GM19452 (cell line): ENCODE results near the gene TMEM9.

Experiments
- ATAC-seq: cut with Tn5 transposase; IDR thresholded peaks from one replicate; pipeline ENCODE4 v1.9.1; 2021; ENCODE audit not compliant: unreplicated experiment

Gene TMEM9

DNA sequence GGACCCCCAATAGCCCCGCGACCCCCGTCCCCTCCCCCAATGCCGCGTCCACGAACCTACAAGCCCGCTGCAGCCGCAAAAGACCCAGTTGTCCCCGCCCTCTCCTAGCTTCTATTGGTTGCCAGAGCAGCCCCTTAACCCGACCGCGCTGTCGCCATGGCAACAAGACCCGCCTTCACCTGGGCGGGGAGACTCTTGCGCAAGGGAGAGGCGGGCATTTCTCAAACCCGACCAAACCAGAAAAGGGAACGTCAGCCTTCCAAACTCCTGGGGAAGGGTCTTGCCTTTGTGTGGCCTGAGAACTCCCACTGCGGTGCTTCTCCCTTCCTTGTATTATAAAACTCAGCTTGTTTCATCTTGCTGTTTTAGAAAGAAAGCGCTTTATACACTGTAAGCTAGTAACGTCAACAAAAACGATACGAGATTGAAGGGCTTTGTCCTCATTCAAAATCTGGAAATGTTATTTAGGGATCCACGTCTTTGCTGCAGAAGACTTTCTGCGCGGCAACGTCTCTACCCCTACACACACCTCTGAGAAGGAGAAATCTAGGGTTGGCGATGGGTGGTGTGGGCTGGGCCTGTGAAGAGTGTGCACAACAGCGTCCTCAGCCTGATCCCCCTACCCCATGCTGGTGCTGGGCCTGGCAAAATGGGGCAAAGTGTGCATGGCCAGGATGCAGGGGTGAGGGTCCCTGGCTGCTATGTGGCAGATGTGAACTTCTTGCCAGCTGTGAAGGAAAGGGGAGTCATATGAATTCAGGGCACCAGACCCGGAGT lies at the start of gene TMEM9:
TSS of gene TMEM9 (minus strand) at position 86 of the 777 bp plus-strand sequence. CDS start 551 bp downstream, outside the sequence.
- ATAC-seq: peak; percentile 98

DNA sequence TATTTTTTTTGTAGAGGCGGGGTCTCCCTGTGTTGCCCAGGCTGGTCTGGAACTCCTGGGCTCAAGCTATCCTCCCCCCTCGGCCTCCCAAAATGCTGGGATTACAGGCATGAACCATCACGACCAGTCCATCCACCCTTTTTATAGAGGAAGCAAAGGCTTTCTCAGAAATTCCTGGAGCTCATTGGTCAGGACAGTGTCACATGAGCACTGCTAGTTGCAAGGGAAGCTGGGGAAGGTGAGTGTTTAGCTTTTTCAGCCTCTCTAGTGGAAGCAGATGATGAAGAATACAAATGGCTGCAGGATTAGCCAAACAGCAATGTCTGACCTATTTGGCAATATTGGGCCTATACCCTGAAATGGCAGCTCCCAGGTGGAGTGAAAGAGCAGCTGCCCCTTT lies 44.3 kb upstream of the TMEM9 start:
- no peak for ATAC-seq

DNA sequence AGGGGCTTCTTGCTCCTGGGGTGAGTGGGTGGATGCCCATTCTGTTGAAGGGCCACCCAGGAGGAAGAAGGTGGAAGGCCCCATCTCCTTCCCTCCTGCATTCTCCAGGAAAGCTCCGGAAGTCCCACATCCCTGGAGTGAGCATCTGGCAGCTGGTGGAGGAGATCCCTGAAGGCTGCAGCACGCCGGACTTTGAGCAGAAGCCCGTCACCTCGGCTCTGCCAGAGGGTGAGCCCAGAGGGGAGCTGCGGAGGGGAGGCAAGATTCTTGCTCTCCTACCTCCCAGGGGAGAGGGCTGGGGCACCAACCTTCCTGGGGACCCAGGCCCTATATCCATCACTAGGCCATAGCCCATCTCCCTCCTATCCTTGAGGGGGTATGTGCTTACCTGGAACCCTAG lies 39.8 kb upstream of the TMEM9 start:
- ATAC-seq: no peak

DNA sequence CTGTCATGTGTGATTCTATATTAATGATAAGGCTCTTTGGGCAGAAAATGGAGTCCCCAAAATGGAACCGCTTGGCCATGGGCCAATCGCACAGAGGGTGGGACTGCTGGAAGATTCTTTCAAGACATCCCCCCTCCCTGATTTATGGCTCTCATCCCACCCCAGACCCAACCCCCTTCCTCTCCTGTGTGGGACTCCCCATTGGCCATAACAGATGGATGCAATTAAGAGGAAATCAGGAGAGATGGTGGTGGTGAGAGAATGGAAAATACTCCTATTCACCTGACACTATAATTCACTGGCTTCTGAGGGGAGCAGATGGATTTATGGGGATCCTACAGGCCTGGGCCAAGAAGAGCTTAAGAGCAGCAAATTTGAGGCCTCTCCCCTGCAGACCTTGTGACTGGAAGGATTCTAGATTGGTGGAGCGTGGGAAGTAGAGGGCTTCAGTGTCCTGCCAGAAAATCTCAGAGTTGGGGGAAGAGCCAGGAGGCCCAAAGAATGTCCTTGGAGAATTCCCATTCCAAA lies 38.1 kb upstream of the TMEM9 start:
- ATAC-seq: no peak

DNA sequence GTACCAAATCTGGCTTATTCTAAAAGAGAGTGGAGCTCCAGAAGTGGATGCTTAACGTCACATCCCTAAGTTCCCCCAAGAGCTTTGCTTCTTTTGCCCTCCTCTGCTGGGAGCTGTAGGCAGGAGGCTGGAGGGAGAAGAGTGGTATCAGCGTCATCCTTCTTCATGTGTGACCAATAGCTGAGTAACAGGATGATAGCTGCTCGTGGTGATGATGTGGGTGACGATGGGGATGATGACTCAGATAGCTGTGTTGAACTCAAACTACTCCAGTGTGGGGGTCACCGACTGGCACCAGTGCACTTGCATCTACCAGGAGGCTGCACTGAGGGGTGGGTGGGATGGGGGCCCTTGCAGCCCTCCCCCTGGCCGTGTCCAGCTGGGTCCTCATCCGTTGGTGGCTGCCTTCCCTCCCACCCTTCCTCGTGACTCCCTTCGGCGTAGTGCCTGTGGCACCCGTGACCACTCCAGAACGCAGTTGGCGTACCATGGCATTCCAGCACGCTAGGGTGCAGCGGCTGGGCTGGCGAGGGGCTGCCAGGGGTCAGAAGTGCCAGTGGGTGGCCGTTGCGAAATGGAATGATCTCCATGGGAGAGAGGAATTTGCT lies 37.5 kb upstream of the TMEM9 start:
- ATAC-seq: no peak

DNA sequence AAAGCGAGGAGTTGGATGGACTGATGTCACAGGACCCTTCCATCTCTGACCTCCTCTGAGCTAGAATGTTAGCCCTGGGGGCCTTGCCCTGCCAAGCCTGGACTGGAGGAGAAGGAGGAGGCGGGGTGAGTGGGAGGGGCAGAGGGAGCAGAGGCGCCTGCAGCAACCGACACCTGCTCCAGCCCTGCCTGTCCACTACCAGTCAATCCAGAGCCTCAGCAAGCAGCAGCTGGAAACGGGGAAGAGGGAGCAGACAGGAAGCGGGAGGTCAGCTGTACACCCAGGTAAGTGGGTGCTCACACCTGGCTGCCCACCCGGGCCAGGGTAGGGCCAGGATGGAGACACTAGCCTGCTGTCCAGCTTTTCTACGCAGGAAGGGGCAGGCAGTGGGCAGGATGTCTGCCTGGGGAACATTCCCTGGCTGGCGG lies 36.4 kb upstream of the TMEM9 start, which contains the start of gene IGFN1:
TSS of gene IGFN1 (plus strand) at position 201 of the 428 bp plus-strand sequence. CDS start 2,470 bp downstream, outside the sequence.
- no peak for ATAC-seq

DNA sequence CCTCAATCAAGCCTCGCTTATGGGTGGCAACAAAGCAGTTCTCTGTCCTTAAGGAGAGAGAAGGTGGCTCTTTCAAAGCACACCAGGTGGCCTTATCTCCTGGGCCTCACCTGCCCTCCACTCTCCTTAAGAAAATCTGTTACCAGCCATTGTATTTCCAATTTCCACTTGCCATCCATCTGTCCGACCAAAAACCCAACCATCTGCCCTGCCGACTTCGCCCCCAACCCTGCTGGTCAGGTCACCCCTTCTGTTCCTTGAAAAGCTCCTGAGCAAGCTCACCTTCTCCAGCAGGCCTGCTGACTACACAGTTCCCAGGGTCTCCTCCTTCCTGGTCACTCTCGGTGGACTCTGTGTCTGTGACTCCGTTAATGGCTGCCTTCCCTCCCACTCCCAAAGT lies 35.7 kb upstream of the TMEM9 start:
- ATAC-seq: no peak

DNA sequence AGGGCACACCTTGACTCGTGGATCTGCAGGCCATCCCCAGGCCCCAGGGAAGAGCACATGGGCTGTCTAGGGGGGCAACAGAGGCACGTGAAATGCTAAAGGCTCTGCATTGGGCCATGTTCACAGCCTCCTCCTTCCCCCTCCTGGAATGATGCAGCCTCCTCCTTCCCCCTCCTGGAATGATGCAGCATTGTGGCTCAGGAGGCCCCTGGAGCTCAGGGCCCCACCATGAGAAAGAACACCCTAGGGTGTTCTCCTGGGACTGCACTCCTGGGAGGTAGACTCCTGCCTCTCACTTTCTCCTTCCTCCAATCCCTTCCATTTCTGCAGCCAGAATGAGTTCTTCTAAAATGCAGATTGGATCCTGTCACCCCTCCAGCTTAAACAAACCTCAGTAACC lies 34.8 kb upstream of the TMEM9 start:
- no peak for ATAC-seq

DNA sequence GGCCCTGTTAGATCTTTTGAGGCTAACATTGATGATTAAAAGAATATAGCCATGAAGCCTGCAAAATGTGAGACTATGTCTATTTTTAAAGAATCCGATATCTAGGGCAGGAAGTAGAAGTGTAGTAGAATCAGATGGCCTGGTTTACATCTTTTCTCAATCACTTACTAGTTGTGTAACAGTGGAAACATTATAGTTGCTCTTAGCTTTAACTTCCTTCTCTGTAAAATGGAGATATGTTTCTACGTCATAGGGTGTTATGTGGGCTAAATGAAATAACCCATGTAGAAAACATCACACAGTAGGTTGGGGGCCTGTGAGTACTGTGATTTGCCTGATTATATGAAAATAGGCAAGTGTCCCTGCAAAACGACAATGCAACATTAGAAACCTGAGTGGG lies 31.9 kb upstream of the TMEM9 start:
- ATAC-seq: no peak

DNA sequence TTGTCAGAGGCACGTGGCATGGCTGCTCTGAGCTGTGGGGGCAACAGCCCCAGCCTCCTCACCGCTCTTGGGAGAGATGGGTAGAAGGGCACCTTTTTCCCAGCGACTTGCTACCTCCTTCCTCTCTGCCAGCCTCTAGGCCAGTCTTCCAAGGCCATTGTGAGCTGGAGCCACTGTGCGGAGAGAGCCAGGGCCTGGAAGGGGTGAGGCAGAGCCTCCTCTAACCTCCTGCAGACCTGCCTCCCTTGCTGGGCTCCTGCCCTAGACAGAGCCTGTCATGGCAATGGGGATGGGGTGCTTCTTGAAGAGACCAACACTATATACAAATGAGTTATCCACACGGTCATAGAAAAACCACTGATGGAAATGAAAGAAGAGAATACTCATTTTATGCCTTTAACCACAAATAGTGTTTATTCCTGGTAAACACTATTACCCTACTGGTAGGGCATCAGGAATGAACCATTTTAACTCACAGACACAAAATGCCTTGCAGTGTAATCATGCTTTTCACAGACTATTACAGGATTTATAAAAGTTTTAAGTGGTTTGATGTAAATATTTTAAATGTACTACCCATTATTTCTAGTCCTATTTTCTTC lies 31.4 kb upstream of the TMEM9 start:
- ATAC-seq: no peak

DNA sequence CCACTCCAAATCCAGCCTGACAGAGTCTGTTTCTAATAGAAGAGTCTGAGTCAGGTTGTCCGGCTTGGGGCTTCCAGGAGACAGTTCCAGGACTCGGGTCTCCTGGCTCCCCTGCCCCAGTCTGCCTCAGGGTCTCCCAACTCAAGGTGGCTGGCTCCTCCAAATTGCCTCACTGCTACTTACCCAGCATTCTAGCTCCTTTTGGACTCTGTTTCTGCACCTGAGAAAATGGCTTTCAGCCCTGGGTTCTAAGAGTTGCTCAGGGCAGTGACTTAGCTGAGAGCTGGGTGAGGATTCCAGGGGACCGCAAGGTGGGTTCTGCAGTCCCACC lies 30.8 kb upstream of the TMEM9 start:
- ATAC-seq: no peak

DNA sequence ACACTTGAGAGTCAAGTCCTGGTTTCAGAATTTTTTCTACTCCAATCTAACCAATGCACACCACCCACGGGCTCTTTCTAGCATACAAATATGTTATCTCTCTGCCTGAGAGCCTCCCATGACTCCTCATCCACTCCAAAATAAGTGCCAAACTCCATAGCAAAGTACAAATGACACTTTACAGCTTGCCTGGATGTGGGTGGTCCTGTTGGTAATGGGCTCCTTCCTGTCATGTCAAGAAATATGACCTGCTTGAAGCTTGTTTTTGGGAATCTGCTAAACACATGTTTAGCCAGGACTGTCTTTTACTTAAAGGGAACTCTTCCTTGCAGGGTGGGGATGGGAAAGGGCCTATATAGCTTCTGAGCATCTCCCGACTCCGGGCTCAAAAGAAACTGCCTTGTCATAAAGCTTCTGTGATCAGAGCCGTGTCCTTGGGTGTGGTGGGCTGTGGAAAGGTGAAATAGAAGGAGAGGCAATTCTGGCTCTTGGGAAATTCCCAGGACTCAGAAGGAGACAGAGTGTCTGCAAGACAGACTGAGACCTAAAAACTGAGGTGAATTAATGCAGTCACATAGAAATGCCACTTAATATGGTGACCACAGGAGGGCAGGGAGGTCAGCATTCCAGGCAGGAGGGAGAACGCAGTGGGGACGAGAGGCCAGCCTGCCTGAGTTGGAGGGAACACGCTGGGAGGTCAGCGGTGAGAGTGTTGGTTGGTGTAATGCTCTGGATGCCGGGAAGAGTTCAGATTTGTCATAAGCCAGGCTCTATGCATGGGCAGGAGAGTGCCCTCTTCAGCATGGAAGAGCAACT lies 30.2 kb upstream of the TMEM9 start:
- no peak for ATAC-seq

DNA sequence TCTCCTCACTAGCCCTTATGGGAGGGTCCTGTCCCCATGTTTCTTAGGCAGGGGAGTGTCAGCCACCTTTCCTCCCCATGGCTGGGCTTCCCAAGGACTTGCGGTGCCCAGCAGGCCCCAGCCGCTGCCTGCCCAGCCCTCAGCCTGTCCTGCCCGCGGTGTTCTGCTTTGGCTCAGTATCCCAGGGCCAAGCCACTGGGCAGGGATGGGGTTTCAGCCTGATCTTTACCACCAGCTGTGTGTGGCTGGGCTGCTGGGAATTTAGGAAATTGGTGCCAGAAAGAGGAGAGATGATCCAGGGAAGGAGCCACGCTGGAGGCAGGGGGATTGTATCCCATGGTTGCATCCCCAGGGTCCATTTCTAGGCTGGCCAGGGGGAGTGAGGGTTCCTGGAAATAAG lies 29.5 kb upstream of the TMEM9 start:
- no peak for ATAC-seq

DNA sequence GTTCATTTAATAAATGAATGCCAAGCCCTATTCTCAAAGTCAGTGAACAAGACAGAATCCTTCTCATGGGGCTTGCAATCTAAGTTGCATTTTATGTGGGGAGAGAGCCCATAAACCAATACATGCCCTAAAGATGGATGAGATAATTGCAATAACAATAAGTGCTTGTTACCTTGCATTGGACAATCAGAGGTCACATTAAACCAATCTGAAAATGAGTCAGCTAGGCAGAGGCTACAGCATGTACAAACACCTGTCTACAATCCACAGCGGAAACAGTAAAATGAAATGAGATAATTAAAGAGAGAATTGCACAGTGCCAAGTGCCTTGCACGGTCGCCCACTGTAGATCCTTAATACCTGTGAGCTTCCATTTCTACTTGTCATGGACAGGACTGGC lies 28.9 kb upstream of the TMEM9 start:
- ATAC-seq: no peak

DNA sequence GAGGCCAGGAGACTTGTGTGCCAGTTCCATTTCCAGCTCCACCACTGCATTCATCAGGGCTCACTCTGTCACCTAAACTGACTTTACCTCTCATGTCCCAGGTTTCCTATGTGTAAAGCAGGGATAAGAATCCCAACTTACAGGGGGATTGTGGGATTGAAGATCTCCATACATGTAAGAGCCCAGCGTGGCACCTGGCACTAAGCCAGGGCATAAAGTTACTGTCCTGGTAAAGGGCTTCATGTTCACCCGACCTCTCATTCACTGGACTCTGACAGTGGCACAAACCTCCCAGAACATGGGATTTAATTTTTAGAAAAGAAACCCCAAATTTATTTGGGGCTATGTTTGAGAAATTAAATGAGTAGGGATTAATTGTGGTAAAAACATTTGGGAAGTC lies 27.5 kb upstream of the TMEM9 start:
- no peak for ATAC-seq

DNA sequence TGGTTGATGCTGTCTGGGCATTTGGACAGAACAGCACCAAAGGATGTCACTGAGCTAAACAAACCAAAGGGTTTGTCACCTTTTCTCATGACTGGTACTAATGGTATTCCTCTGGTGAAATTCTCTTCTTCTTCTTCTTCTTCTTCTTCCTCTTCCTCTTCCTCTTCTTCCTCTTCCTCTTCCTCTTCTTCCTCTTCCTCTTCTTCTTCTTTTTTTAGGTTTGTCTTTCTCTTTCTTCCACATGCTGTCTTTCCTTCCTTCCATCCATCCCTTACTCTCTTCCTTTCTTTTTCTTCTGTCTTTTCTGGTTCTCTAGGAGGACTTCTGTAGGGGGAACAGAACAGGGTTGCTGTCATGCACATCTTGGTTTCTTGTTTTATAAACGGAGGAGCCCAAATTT lies 27.0 kb upstream of the TMEM9 start:
- no peak for ATAC-seq

DNA sequence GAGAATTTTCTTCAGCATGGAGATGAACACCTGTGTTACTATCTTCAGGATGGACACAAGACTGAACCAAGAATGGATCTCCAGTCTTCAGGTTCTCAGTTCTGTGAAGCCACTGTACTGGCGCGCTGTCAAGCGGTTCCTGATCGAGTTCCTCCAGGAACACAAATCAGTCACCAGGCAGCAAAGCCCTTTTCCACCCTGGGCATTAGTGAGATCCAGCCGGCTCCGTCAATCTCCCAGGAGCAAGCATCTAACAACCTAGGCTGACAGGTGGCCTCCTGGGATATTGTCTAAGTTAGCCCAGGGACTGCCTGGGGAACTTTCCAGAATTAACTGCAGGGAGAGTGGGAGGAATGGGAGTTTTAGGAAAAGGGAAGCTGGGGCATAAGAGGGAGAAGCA lies 26.6 kb upstream of the TMEM9 start:
- ATAC-seq: no peak

DNA sequence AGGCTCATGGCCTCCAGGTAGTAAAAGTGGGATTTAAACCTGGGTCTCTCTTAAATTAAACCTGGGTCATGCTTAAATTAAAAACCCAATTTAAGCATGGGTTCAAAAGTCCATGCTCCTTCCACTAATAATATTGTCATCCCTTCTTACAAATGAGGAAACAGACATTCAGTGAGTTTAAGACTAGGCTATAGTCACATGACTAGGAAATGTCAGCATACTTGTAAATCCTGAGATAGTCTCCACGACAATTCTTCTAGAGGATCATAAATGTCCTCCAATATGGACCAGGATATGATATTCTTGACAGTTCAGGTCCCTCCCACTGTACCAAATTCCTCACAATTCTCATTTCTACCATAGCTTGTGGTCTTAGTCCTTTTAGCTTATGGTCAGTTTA lies 25.9 kb upstream of the TMEM9 start:
- ATAC-seq: no peak

DNA sequence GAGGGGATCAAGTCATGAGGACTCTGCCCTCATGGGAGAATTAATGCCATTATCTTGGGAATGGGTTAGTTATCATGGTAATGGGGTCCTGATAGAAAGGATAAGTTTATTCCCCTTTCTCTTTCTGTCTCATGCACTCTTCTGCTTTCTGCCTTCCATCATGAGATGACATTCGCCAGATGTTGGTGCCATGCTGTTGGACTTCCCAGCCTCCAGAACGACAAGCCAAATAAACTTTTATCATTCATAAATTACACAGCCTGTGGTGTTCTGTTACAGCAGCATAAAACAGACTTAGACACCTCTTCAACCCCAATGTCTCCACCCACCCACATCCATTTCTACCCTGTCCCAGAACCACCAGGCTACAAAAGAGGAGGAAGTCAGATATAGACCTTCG lies 24.4 kb upstream of the TMEM9 start:
- no peak for ATAC-seq

DNA sequence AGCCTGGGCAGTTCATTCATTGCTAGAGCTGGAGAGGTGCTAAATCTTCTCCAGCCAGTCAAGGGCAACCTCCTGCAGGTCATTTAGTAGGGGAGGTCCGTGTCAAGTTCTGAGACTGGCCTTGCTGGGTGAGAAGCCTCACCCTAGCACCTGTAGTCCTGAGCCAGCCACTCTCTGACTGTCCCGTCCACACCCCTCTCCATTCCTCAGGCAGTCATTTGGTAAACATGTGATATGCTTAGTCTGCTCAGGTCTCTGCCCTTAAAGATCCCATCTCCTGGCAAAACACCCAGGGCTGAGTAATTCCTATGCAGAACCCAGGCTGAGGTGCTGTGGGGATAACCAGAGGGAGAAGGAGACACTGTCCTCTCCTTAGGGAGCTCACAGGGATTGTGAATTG lies 22.7 kb upstream of the TMEM9 start:
- no peak for ATAC-seq

DNA sequence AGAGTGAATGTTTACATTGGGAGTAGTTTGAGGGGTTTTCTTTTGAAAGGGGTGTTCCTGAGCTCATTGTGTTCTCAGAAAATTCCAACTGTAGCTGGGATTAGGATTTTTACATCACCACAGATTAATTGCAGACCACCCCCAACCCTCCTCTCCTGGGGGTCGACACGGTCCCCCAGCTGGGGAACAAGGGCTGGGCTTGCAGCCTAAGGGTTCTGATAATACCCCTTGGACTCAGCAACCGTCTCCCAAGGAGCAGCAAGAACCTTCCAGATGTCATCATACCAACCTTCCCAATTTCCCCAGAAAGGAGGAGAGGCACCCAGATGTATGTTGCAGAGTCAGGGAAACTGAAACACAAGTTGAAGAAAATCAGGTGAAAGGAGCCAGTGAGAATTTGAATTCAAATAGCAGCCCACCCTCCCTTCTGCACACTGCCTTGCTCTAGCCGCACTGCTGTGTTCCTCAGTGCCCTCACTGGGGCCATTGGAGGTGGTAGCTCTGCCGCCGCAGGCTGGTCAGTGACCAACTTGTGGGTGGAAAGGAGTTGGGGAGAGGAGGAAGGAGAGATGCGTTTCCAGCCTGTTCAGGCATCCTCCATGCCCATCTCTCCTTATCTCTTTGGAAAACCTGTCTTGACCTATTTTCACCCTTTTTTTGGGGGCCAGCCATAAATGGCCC lies 21.7 kb upstream of the TMEM9 start:
- no peak for ATAC-seq
